RKO (cell line): ENCODE results near the gene FDX2.
A peak's percentile ranks its signal among the peaks of the same experiment; 100 is the strongest.
"Not testable (repeated sequence)": the region's sequence is repeated elsewhere in the genome, so short reads cannot be mapped to it uniquely, and the experiment has no call there.

Experiments
- DNase-seq: peaks from one replicate; pipeline ENCODE4 v3.0.0-alpha.2; 2016; ENCODE audit warnings: low spot score

The FDX2 gene

GRCh38 chr19:10315335-10316214 lies at the start of gene FDX2:
TSS of gene FDX2 (minus strand) at chr19:10316015. CDS start at chr19:10315996, 19 bp downstream.
- peak; percentile 82 for DNase-seq

GRCh38 chr19:10365518-10365917 lies 49.7 kb upstream of the FDX2 start:
- DNase-seq, result no peak

- DNase-seq, result no peak
Measured at GRCh38 chr19:10364644-10365043, 48.8 kb upstream of the FDX2 start.

GRCh38 chr19:10363789-10364281 lies 48.0 kb upstream of the FDX2 start:
- peak; percentile 27 for DNase-seq

- no peak for DNase-seq
Measured at GRCh38 chr19:10362259-10362658, 46.4 kb upstream of the FDX2 start.

- no peak for DNase-seq
Measured at GRCh38 chr19:10361569-10362011, 45.8 kb upstream of the FDX2 start.

- no peak for DNase-seq
Measured at GRCh38 chr19:10356431-10356830, 40.6 kb upstream of the FDX2 start.

GRCh38 chr19:10353793-10354391 lies 38.1 kb upstream of the FDX2 start:
- peak; percentile 40 for DNase-seq

- DNase-seq, result no peak
Measured at GRCh38 chr19:10352764-10353671, 37.2 kb upstream of the FDX2 start.

- DNase-seq, result no peak
Measured at GRCh38 chr19:10346509-10346908, 30.7 kb upstream of the FDX2 start.

- no peak for DNase-seq
Measured at GRCh38 chr19:10344780-10345179, 29.0 kb upstream of the FDX2 start.

GRCh38 chr19:10343495-10343894 lies 27.7 kb upstream of the FDX2 start:
- DNase-seq, result no peak

GRCh38 chr19:10339977-10340376 lies 24.2 kb upstream of the FDX2 start:
- no peak for DNase-seq

GRCh38 chr19:10339380-10339960 lies 23.7 kb upstream of the FDX2 start, which contains the start of gene ICAM3:
TSS of gene ICAM3 (minus strand) at chr19:10339624. CDS start at chr19:10339614, 10 bp downstream.
- DNase-seq, result no peak

GRCh38 chr19:10338940-10339339 lies 23.1 kb upstream of the FDX2 start:
- DNase-seq, result no peak

- DNase-seq, result not testable (repeated sequence)
Measured at GRCh38 chr19:10336725-10337124, 20.9 kb upstream of the FDX2 start.

- no peak for DNase-seq
Measured at GRCh38 chr19:10335352-10335985, 19.7 kb upstream of the FDX2 start.

GRCh38 chr19:10334588-10335351 lies 19.0 kb upstream of the FDX2 start:
- DNase-seq, result peak; percentile 96

- peak; percentile 53 for DNase-seq
Measured at GRCh38 chr19:10333758-10334587, 18.2 kb upstream of the FDX2 start.
